ENCODE results near the gene CXorf49. TPM values are rescaled to one million over a fixed set of nuclear protein-coding genes. Genes with fewer than 3 reads are reported as not detected.

Gene CXorf49
- total and polyA plus RNA-seq, 9 of the 15 experiments (the other 6 are each of a cell fraction or from before 2014, with no cell fraction given): not detected

DNA sequence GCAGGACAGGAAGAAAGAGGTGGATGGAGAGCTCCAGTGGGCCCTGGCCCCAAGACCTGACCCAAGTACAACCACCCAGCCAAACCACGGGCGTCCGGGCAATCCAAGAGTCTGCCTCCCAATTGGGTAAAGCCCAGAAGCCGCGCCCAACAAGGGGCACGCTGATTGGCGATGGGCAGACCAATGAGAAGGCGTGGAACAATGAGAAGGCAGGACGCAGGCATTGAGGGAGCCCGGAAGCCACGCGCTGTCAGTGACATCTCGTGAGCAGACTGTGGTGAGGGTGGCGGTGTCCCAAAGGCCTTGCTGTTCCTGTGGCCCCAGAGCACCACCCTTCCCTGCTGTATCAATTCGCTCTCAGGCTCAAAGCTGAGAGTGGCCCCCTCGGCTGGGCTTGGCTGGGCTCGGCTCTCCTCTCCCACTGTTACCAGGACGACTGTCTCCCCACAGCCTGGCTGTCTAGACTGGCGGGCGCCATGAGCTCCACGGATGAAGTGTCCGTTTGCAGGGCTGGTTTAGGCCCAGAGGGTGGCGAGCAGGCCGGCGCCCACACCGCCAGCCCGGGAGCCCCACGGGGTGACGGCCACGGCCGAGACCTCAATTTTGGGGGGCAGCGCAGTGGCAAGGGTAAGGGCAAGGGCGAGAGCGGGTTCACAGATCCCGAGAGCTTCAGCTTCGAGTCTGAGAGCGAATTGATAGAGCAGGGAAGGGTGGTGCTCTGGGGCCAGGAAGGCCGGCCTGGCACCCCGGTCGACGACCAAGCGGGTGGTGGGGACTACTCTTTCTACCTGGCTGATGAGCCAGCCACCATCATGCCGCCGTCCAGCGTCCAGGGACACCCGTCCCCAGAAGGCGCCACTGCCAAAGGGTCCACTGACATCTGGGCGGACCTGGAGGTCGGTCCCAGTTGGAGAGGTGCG is 50.5 kb downstream of the CXorf49 start, which contains the start of gene LOC101059915 (continued):
- TF ChIP-seq RBFOX2 (IDR thresholded peaks at IDR 0.05; ENCODE audit: low read depth, low read length) (peak; percentile 23; the same call in 1 of the 2 replicates), PHB2 (IDR thresholded peaks at IDR 0.05; ENCODE audit: low read depth) (no peak), HNRNPK (IDR thresholded peaks at IDR 0.05; ENCODE audit: low read depth, low read length, poor library complexity, severe bottlenecking) (no peak), XRCC3 (IDR thresholded peaks at IDR 0.05) (no peak), NR2F6 (CRISPR knock-in tag; IDR thresholded peaks at IDR 0.05) (no peak), HBP1 (CRISPR knock-in tag; IDR thresholded peaks at IDR 0.05) (no peak), ZNF780A (CRISPR knock-in tag; IDR thresholded peaks at IDR 0.05) (no peak), HMG20A (CRISPR knock-in tag; conservative IDR thresholded peaks at IDR 0.05) (no peak), NFYB (IDR thresholded peaks at IDR 0.05; ENCODE audit: extremely low read depth, insufficient read length) (peak; percentile 21), FOXM1 (IDR thresholded peaks at IDR 0.05; ENCODE audit: low read depth) (no peak), FOXM1 (CRISPR knock-in tag; IDR thresholded peaks at IDR 0.05; ENCODE audit: low read depth) (no peak), NONO (IDR thresholded peaks at IDR 0.05; ENCODE audit: low read depth in 2 of 2, low read length in 1 of 2) (no peak), PHF8 (IDR thresholded peaks at IDR 0.05; ENCODE audit: borderline replicate concordance, low read length) (0 out of 2 replicates have a peak, but pooled peaks have one; percentile 18), E2F8 (IDR thresholded peaks at IDR 0.05; ENCODE audit: low read depth, partially characterized antibody) (no peak), ZNF584 (CRISPR knock-in tag; IDR thresholded peaks at IDR 0.05; ENCODE audit: low read depth) (no peak)
- TF ChIP-seq, protein P1, sequence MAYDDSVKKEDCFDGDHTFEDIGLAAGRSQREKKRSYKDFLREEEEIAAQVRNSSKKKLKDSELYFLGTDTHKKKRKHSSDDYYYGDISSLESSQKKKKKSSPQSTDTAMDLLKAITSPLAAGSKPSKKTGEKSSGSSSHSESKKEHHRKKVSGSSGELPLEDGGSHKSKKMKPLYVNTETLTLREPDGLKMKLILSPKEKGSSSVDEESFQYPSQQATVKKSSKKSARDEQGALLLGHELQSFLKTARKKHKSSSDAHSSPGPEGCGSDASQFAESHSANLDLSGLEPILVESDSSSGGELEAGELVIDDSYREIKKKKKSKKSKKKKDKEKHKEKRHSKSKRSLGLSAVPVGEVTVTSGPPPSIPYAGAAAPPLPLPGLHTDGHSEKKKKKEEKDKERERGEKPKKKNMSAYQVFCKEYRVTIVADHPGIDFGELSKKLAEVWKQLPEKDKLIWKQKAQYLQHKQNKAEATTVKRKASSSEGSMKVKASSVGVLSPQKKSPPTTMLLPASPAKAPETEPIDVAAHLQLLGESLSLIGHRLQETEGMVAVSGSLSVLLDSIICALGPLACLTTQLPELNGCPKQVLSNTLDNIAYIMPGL (CRISPR knock-in tag; IDR thresholded peaks at IDR 0.05): no peak
- TF ChIP-seq, protein P2, sequence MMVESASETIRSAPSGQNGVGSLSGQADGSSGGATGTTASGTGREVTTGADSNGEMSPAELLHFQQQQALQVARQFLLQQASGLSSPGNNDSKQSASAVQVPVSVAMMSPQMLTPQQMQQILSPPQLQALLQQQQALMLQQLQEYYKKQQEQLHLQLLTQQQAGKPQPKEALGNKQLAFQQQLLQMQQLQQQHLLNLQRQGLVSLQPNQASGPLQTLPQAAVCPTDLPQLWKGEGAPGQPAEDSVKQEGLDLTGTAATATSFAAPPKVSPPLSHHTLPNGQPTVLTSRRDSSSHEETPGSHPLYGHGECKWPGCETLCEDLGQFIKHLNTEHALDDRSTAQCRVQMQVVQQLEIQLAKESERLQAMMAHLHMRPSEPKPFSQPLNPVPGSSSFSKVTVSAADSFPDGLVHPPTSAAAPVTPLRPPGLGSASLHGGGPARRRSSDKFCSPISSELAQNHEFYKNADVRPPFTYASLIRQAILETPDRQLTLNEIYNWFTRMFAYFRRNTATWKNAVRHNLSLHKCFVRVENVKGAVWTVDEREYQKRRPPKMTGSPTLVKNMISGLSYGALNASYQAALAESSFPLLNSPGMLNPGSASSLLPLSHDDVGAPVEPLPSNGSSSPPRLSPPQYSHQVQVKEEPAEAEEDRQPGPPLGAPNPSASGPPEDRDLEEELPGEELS (CRISPR knock-in tag; IDR thresholded peaks at IDR 0.05; ENCODE audit: borderline replicate concordance): no peak

Measured in K562 (cell line).